Memory B cell (primary cell): ENCODE results near the gene USP20.
A peak's percentile ranks its signal among the peaks of the same experiment; 100 is the strongest.

ENCODE experiments used
- ATAC-seq: fragments of 150-1000 bp; cut with Tn5 transposase; 2 replicates; pipeline ENCODE4 v1.10.0; 2021; ENCODE audit warnings: low read depth, mild to moderate bottlenecking, moderate library complexity
- DNase-seq, 2 donors: peaks; one replicate each; pipeline ENCODE4 v3.0.0; 2022; ENCODE audit warnings: low spot score in 2 of 2
- H3K27ac Mint-ChIP-seq: one replicate; pipeline ENCODE4 v1.8.0; 2022; ENCODE audit warnings: mild to moderate bottlenecking, moderate library complexity, mixed read lengths
- H3K27me3 Mint-ChIP-seq: one replicate; pipeline ENCODE4 v1.8.0; 2022; ENCODE audit warnings: mixed read lengths
- H3K36me3 Mint-ChIP-seq: one replicate; pipeline ENCODE4 v1.8.0; 2022; ENCODE audit warnings: mild to moderate bottlenecking, mixed read lengths
- H3K4me1 Mint-ChIP-seq: one replicate; pipeline ENCODE4 v1.8.0; 2022; ENCODE audit warnings: mixed read lengths
- H3K4me3 Mint-ChIP-seq: one replicate; pipeline ENCODE4 v1.8.0; 2022; ENCODE audit warnings: mild to moderate bottlenecking, moderate library complexity, mixed read lengths
- H3K9me3 Mint-ChIP-seq: one replicate; pipeline ENCODE4 v1.8.0; 2022; ENCODE audit warnings: mixed read lengths

USP20 gene

DNA sequence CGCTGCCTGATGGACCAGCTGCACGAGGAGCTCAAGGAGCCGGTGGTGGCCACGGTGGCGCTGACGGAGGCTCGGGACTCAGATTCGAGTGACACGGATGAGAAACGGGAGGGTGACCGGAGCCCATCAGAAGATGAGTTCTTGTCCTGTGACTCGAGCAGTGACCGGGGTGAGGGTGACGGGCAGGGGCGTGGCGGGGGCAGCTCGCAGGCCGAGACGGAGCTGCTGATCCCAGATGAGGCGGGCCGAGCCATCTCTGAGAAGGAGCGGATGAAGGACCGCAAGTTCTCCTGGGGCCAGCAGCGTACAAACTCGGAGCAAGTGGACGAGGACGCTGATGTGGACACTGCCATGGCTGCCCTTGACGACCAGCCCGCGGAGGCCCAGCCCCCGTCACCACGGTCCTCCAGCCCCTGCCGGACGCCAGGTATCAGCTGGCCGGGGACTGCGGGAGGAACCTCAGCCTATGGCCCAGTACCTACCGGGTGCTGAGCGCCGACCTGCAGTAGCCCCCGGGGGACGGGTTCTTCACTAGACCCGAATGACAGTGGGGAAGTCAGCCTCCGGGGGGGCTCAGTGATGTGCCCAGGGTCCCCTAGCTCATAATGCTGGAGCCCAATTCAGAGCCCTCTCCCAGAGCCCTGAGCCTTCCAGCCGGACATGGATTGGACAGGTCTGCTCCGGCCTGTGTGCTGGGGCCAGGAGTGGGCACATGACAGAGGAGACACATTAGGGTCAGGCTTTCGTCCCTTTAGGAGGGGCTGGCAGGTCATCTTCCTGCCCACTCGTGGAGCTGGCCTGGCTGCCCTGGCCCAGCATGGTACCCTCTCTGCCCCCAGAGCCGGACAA, 33.0 kb downstream of the USP20 start:
- Mint-ChIP-seq H3K36me3 (peaks cover 10% of the 10 kb centered on the region), H3K27ac (peak overlapping the region; percentile 31)

DNA sequence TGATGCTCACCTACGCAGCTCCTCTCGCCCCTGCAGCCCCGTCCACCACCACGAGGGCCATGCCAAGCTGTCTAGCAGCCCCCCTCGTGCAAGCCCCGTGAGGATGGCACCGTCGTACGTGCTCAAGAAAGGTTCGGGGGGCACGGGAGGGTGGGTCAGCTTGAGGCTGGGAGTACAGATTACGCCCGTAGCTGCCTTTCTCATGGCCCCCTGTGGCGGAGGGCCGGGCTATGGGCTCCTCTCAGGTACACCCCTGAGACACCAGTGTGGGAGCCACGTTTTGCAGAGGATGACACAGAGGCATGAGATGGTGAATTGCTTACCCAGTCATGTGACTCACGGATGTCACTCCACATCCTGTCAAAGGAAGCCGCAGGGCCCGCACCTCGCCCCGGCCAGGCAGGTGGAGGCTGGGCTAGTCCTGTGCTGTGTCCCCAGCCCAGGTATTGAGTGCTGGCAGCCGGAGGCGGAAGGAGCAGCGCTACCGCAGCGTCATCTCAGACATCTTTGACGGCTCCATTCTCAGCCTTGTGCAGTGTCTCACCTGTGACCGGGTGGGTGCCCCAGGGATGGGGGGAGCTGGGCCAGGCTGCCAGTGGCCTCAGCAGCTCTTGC, 33.7 kb downstream of the USP20 start:
- DNase-seq (peak in 1 of 2 donors; percentile 20), ATAC-seq (peak; percentile 91)
- no peaks in the 10 kb centered on the region for H3K9me3 Mint-ChIP-seq
- H3K4me1 Mint-ChIP-seq = peaks cover 10% of the 10 kb centered on the region
- H3K4me3 Mint-ChIP-seq = no peak overlapping the region
- H3K27ac Mint-ChIP-seq = no peak overlapping the region
- H3K36me3 Mint-ChIP-seq = peaks cover 10% of the 10 kb centered on the region
- no peaks in the 10 kb centered on the region for H3K27me3 Mint-ChIP-seq

More for the DNA sequence above, 33.0 kb downstream of the USP20 start:
- Mint-ChIP-seq H3K4me1 (peaks cover 10% of the 10 kb centered on the region), H3K4me3 (no peak overlapping the region), H3K9me3 (no peaks in the 10 kb centered on the region), H3K27me3 (no peaks in the 10 kb centered on the region)
- DNase-seq (no peak), ATAC-seq (no peak)

DNA sequence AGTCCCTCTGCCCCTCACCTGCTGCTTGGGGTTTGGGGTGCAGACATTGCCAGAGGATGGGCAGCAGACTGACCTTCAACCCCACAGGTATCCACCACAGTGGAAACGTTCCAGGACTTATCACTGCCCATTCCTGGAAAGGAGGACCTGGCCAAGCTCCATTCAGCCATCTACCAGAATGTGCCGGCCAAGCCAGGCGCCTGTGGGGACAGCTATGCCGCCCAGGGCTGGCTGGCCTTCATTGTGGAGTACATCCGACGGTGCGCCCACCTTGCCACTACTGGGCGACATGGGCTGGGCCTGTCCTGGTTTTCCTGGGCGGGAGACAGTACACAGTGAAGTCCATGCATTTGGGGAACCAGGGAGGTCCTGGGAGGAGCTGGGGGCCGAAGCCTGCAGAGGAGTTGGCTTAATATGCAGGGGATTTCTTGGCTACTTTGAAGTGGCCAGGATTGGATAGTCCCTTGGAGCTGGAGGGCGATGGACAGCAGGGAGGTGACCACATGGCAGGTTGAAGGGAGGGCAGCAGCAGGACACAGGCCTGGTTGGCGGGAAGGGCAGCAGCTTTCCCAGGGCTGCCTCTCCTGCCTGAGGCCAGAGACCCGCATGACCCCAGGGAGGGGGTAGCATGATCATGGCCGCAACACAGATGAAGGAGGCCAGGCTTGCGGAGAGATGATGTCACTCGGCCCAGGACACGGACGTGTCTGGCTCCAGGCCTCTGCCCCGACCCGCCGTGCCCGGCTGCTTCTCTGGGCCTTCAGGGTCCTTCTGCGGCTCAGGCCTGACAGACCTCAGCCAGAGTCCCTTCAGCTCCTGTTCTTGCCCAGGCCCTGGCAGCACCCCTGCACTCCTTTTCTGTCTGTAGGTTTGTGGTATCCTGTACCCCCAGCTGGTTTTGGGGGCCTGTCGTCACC, 34.6 kb downstream of the USP20 start:
- H3K27me3 Mint-ChIP-seq = no peaks in the 10 kb centered on the region
- ATAC-seq = no peak
- no peak for DNase-seq
- H3K4me1 Mint-ChIP-seq = peaks cover 10% of the 10 kb centered on the region
- H3K4me3 Mint-ChIP-seq = no peak overlapping the region
- peaks cover 12% of the 10 kb centered on the region for H3K36me3 Mint-ChIP-seq
- H3K9me3 Mint-ChIP-seq = no peaks in the 10 kb centered on the region
- no peak overlapping the region for H3K27ac Mint-ChIP-seq

DNA sequence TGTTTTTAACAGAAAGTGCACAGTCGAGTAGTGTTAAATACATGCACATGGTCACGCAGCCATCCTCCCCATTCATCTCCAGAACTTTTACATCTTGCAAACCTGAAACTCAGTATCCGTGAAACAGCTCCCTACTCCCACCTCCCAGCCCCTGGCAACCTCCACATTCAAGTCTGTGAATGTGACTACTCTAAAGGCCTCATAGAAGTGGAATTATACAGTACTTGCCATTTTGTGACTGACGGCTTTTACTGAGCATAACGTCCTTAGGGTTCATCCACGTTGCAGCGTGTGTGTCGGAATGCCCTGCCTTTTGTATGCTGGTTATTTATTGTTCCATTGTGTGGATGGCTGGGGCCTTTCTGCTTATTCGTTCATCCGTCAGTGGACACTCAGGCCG, 35.8 kb downstream of the USP20 start:
- Mint-ChIP-seq H3K4me3 (no peak overlapping the region), H3K36me3 (peaks cover 11% of the 10 kb centered on the region)

DNA sequence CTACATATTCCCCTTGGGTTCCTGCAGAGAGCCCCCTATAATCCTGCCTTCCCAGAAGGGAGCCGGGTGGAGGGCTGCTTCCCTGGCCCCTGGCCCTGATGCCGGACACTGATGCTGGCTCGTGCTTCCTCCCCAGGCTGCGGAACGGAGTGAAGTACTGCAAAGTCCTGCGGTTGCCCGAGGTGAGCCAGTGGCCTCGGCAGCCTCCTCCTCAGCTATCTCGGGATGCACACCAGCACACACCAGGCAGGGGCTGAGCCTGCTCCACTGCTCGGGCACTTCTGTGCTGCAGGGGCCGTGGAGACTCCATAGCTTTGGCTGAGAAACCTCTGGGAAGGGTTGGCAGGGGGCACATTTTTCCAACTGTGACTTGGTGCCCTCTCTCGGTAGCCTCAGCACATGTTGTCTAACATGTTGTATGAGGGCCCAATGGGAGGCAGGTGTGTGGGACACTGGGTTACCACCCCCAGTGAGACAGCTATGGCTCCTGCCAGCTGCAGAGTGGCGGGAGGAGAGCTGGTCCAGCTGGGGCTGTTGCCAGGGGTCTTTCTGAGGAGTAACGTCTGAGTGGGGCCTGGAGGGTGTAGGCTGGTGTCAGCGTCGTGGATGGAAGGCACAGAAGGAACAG, 38.4 kb downstream of the USP20 start:
- DNase-seq = no peak
- H3K4me3 Mint-ChIP-seq = no peak overlapping the region
- H3K27me3 Mint-ChIP-seq = no peaks in the 10 kb centered on the region
- peaks cover 9% of the 10 kb centered on the region for H3K36me3 Mint-ChIP-seq
- no peaks in the 10 kb centered on the region for H3K9me3 Mint-ChIP-seq
- ATAC-seq = no peak
- peaks cover 9% of the 10 kb centered on the region for H3K4me1 Mint-ChIP-seq
- peak overlapping the region; percentile 71 for H3K27ac Mint-ChIP-seq

More for the DNA sequence above, 35.8 kb downstream of the USP20 start:
- no peaks in the 10 kb centered on the region for H3K27me3 Mint-ChIP-seq
- H3K27ac Mint-ChIP-seq = peak overlapping the region; percentile 15
- H3K9me3 Mint-ChIP-seq = no peaks in the 10 kb centered on the region
- peaks cover 9% of the 10 kb centered on the region for H3K4me1 Mint-ChIP-seq
- DNase-seq = no peak
- no peak for ATAC-seq

DNA sequence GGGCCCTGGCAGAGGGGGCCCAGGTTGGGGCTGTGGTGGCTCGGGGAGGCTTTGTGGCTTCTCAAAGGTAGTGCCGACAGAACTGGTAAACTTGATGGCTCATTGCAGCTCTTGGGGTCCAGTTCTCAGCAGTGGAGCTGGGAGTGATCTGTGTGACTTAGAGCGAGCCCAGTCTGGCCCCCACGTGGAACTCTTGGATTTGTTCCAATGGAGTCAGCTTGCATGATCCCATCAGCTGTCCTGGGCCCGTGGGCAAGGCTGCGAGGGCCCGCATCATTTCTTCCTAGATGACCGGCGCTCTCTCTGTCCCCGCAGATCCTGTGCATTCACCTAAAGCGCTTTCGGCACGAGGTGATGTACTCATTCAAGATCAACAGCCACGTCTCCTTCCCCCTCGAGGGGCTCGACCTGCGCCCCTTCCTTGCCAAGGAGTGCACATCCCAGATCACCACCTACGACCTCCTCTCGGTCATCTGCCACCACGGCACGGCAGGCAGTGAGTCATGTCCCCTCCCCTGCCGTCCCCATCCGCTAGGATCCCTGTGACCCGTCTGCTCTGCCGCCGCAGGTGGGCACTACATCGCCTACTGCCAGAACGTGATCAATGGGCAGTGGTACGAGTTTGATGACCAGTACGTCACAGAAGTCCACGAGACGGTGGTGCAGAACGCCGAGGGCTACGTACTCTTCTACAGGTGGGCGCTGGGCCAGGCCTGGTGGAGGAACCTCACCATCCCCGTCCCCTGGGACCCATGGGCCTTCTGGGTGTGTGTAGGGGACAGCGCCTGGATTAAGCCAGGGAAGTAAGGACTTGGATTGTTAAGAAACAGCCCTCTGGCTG, 39.2 kb downstream of the USP20 start:
- peak overlapping the region; percentile 71 for H3K27ac Mint-ChIP-seq
- no peak for ATAC-seq
- peaks cover 9% of the 10 kb centered on the region for H3K36me3 Mint-ChIP-seq
- H3K4me1 Mint-ChIP-seq = peaks cover 8% of the 10 kb centered on the region
- no peak for DNase-seq
- no peaks in the 10 kb centered on the region for H3K27me3 Mint-ChIP-seq
- H3K9me3 Mint-ChIP-seq = no peaks in the 10 kb centered on the region
- H3K4me3 Mint-ChIP-seq = no peak overlapping the region

DNA sequence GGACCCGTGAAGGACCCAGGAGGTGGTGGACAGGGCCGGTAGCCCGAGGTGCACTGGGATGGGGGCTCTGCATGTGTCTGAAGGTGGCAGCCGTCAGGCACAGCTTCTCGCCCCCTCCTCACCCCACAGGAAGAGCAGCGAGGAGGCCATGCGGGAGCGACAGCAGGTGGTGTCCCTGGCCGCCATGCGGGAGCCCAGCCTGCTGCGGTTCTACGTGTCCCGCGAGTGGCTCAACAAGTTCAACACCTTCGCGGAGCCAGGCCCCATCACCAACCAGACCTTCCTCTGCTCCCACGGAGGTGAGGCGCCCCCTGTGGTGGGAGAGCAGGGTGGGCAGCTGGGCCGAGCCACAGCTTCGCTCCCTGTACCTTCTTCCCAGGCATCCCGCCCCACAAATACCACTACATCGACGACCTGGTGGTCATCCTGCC, 39.9 kb downstream of the USP20 start:
- DNase-seq (no peak), ATAC-seq (no peak)
- peaks cover 9% of the 10 kb centered on the region for H3K36me3 Mint-ChIP-seq
- H3K27ac Mint-ChIP-seq = no peak overlapping the region
- H3K4me3 Mint-ChIP-seq = no peak overlapping the region
- H3K9me3 Mint-ChIP-seq = no peaks in the 10 kb centered on the region
- H3K4me1 Mint-ChIP-seq = peaks cover 5% of the 10 kb centered on the region
- H3K27me3 Mint-ChIP-seq = no peaks in the 10 kb centered on the region

DNA sequence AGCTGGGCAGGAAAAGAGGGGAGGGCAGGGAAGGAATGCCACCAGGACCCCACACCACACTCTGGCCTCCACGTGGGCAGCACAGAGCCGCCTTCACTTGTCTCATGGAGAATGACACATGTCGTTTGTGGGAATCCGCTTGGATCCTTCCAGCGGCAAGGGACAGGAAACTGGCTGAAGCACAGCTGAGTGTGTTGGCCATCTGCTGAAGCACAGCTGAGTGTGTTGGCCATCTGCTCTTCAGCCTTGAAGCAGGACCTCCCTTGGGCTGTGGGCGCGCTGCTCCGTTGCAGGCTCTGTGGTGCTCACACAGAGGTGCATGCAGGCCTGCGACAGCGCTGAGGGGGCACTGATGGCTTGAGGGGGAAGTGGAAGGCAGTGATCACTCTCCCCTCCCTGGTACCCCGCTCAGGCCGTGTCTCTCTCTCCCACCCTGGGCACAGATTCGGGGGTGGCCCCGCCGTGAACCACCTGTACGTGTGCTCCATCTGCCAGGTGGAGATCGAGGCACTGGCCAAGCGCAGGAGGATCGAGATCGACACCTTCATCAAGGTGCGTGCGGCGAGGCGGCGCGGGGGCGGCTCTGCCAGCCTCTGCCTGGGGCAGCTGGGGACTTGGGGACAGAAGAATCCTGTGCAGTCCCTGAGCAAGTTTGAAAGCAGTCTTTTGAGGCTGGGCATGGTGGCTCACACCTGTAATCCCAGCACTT, 40.6 kb downstream of the USP20 start:
- H3K4me1 Mint-ChIP-seq = peaks cover 5% of the 10 kb centered on the region
- DNase-seq (no peak), ATAC-seq (no peak)
- H3K27ac Mint-ChIP-seq = no peak overlapping the region
- peaks cover 10% of the 10 kb centered on the region for H3K36me3 Mint-ChIP-seq
- no peaks in the 10 kb centered on the region for H3K9me3 Mint-ChIP-seq
- H3K4me3 Mint-ChIP-seq = no peak overlapping the region
- H3K27me3 Mint-ChIP-seq = no peaks in the 10 kb centered on the region

DNA sequence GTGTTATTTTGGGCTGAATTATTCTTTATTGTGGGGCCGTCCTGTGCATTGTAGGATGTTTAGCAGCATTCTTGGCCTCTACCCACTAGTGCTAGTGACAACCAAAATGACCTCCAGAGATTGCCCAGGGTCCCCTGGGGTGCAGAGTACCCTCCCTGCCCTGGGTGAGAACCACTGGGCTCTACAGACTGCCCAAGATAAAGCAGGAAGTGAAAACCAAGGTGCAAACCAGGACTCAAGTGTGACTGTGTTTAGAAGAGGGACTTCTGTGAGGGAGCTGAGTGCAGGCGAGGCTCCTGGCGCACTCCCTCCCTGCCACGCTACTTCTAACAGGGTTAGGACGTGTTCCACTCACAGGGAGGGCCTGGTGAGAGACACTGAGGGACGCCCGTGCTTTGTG, 41.6 kb downstream of the USP20 start:
- DNase-seq = no peak
- H3K4me1 Mint-ChIP-seq = peaks cover 4% of the 10 kb centered on the region
- ATAC-seq = no peak
- no peaks in the 10 kb centered on the region for H3K9me3 Mint-ChIP-seq
- no peak overlapping the region for H3K27ac Mint-ChIP-seq
- H3K4me3 Mint-ChIP-seq = no peak overlapping the region
- peaks cover 10% of the 10 kb centered on the region for H3K36me3 Mint-ChIP-seq
- H3K27me3 Mint-ChIP-seq = no peaks in the 10 kb centered on the region

DNA sequence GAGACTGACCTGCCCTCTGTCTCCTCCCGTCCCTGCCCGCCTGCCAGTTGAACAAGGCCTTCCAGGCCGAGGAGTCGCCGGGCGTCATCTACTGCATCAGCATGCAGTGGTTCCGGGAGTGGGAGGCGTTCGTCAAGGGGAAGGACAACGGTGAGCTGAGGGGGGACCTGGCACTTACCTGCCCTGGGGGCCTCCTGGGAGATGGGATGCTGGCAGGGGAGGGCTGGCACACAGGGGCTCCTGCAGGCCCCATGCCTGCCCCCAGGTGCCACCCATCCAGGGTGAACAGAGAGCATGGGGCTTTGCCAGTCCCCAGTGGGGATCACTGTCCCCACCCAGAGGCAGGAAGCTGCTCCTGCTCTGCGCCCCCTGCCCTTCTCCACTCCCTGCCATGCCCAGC, 43.0 kb downstream of the USP20 start:
- Mint-ChIP-seq H3K4me3 (no peak overlapping the region), H3K27me3 (no peaks in the 10 kb centered on the region), H3K4me1 (peaks cover 2% of the 10 kb centered on the region), H3K9me3 (no peaks in the 10 kb centered on the region), H3K27ac (no peak overlapping the region), H3K36me3 (peaks cover 10% of the 10 kb centered on the region)
- ATAC-seq (no peak), DNase-seq (no peak)

DNA sequence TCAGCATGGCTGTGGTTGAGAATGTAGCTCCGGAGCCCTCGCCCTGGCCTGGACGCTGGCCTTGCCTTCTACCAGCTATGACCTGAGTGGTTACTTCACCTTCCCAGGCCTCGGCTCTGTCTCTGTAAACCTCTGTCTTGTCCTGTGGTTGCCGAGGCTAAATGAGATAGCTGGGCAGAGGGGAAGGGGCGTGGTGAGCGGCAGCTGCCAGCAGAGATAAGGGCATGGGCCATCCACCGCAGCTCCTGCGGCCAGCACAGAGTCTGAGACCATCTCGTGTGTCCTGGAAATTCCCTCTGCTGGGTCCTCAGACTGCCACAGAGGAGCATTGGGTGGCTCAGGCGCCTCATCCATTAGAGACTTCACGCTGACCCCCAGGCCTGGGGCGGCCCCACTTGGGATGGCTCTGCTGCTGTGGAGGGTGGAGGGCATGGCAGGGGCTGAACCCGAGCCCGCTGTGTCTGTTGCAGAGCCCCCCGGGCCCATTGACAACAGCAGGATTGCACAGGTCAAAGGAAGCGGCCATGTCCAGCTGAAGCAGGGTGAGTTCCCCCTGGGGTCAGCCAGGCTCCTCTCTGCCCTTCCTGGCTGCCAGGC, 43.9 kb downstream of the USP20 start:
- Mint-ChIP-seq H3K9me3 (no peaks in the 10 kb centered on the region), H3K27ac (no peak overlapping the region), H3K4me3 (no peak overlapping the region), H3K27me3 (no peaks in the 10 kb centered on the region), H3K36me3 (peaks cover 6% of the 10 kb centered on the region), H3K4me1 (peaks cover 6% of the 10 kb centered on the region)
- ATAC-seq (no peak), DNase-seq (no peak)

DNA sequence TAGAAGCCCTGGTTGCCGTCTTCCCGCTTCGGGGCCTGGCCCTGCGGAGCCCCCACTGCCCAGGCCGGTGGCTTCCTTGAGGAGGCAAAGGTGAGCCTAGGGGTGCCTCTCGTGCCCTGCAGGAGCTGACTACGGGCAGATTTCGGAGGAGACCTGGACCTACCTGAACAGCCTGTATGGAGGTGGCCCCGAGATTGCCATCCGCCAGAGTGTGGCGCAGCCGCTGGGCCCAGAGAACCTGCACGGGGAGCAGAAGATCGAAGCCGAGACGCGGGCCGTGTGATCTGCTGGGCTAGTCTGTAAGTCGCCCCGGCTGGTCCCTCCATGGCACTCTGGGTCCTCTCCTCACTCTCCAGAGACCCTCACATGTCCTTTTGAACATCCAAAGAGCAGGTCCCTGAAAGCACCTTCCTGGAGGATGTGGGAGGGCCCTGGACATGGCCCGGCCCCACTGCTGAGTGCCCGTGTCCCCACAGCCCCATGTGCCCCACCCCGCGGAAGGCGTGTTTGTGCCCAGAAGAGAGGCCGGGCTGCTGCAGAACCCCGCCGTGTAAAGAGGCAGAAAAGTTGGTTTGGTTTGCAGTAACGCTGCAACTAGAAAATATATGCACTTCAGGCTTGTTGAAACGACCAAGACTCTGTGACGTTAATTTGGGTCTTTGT, 44.9 kb downstream of the USP20 start:
- H3K4me3 Mint-ChIP-seq = no peak overlapping the region
- no peaks in the 10 kb centered on the region for H3K27me3 Mint-ChIP-seq
- peaks cover 12% of the 10 kb centered on the region for H3K4me1 Mint-ChIP-seq
- H3K9me3 Mint-ChIP-seq = no peaks in the 10 kb centered on the region
- DNase-seq = no peak
- H3K36me3 Mint-ChIP-seq = peaks cover 2% of the 10 kb centered on the region
- H3K27ac Mint-ChIP-seq = no peak overlapping the region
- ATAC-seq = no peak
